GM21717 (cell line): Measurements from ENCODE around the gene CARMIL1.

Experiments used
- ATAC-seq: cut with Tn5 transposase; IDR thresholded peaks from one replicate; pipeline ENCODE4 v1.9.1; 2021; ENCODE audit warnings: mild to moderate bottlenecking, moderate library complexity; ENCODE audit not compliant: unreplicated experiment

CARMIL1 gene

GRCh38 chr6:25278914-25279747 lies at the start of gene CARMIL1:
TSS of gene CARMIL1 (plus strand) at chr6:25279374. CDS start at chr6:25279796, 422 bp downstream.
- ATAC-seq, result peak; percentile 67

GRCh38 chr6:25229671-25230321 lies 49.4 kb upstream of the CARMIL1 start:
- ATAC-seq, result no peak

- ATAC-seq, result no peak
These were observed 46.7 kb upstream of the CARMIL1 start for GRCh38 chr6:25232479-25232878.

GRCh38 chr6:25233226-25233625 lies 45.9 kb upstream of the CARMIL1 start:
- ATAC-seq, result no peak

- no peak for ATAC-seq
These were observed 41.6 kb upstream of the CARMIL1 start for GRCh38 chr6:25237579-25237978.

- no peak for ATAC-seq
These were observed 40.1 kb upstream of the CARMIL1 start for GRCh38 chr6:25239059-25239458.

GRCh38 chr6:25239498-25239897 lies 39.7 kb upstream of the CARMIL1 start:
- ATAC-seq, result no peak

- ATAC-seq, result no peak
These were observed 36.6 kb upstream of the CARMIL1 start for GRCh38 chr6:25242567-25242966.

GRCh38 chr6:25244865-25245264 lies 34.3 kb upstream of the CARMIL1 start:
- ATAC-seq, result no peak

- ATAC-seq, result no peak
These were observed 31.1 kb upstream of the CARMIL1 start for GRCh38 chr6:25248123-25248522.

- ATAC-seq, result no peak
These were observed 30.0 kb upstream of the CARMIL1 start for GRCh38 chr6:25249133-25249532.

- ATAC-seq, result no peak
These were observed 28.3 kb upstream of the CARMIL1 start for GRCh38 chr6:25250878-25251277.

GRCh38 chr6:25251426-25251825 lies 27.7 kb upstream of the CARMIL1 start:
- ATAC-seq, result no peak

- ATAC-seq, result no peak
These were observed 25.8 kb upstream of the CARMIL1 start for GRCh38 chr6:25253351-25253750.

GRCh38 chr6:25254671-25255070 lies 24.5 kb upstream of the CARMIL1 start:
- ATAC-seq, result no peak

- no peak for ATAC-seq
These were observed 21.4 kb upstream of the CARMIL1 start for GRCh38 chr6:25257686-25258348.

GRCh38 chr6:25259756-25260155 lies 19.4 kb upstream of the CARMIL1 start:
- ATAC-seq, result no peak

GRCh38 chr6:25263657-25264056 lies 15.5 kb upstream of the CARMIL1 start:
- no peak for ATAC-seq

- ATAC-seq, result no peak
These were observed 12.6 kb upstream of the CARMIL1 start for GRCh38 chr6:25266456-25267100.

- ATAC-seq, result no peak
These were observed 11.5 kb upstream of the CARMIL1 start for GRCh38 chr6:25267662-25268061.

GRCh38 chr6:25270559-25270958 lies 8.6 kb upstream of the CARMIL1 start:
- ATAC-seq, result no peak
